ENCODE measurements around the gene ZFPM1. TPM values are rescaled to one million over a fixed set of nuclear protein-coding genes. Genes with fewer than 3 reads are reported as not detected.

The ZFPM1 gene
- total and polyA plus RNA-seq, 2 experiments from 2014 or later, result 0.53 to 2.2 TPM

DNA sequence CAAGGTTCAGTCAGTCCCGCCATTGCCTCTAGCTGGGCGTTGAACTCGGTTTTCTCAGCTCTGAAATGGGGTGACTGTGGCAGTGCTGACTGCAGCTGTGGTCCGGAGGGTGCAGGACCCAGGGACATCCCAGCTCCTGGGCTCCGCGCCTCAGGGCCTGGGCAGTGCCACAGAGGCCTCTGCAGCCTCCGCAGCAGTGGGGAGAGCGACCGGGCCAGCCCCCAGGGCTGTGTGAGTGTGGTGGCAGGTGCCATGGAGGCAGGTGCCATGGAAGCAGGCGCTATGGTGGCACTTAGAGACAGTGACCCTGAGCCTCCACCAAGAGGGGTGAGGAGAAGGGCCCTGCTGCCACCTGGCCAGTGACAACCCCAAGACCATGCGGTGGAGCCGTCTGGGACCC, 39.4 kb upstream of the ZFPM1 start:
- Histone ChIP-seq H2AFZ (no peak overlapping the region), H3K27me3 (ENCODE audit: insufficient read depth) (no peaks in the 10 kb centered on the region), H4K20me1 (replicated peaks; ENCODE audit: insufficient read depth) (no peaks in the 10 kb centered on the region), H3K4me3 (no peak overlapping the region), H3K4me2 (no peak overlapping the region), H3K9me2 (ENCODE audit: insufficient read depth) (no peaks in the 10 kb centered on the region), H3K27ac (ENCODE audit: low read depth) (no peak overlapping the region), H3K79me2 (replicated peaks; ENCODE audit: insufficient read depth) (no peaks in the 10 kb centered on the region), H3K36me3 (ENCODE audit: insufficient read depth) (no peaks in the 10 kb centered on the region), H3F3A (replicated peaks; ENCODE audit: low read depth) (no peaks in the 10 kb centered on the region), H3K4me1 (ENCODE audit: insufficient read depth) (no peaks in the 10 kb centered on the region)
- H3K4me1 Mint-ChIP-seq, result no peaks in the 10 kb centered on the region
- H3K9me3 Mint-ChIP-seq, result no peaks in the 10 kb centered on the region
- TF ChIP-seq, protein P1, sequence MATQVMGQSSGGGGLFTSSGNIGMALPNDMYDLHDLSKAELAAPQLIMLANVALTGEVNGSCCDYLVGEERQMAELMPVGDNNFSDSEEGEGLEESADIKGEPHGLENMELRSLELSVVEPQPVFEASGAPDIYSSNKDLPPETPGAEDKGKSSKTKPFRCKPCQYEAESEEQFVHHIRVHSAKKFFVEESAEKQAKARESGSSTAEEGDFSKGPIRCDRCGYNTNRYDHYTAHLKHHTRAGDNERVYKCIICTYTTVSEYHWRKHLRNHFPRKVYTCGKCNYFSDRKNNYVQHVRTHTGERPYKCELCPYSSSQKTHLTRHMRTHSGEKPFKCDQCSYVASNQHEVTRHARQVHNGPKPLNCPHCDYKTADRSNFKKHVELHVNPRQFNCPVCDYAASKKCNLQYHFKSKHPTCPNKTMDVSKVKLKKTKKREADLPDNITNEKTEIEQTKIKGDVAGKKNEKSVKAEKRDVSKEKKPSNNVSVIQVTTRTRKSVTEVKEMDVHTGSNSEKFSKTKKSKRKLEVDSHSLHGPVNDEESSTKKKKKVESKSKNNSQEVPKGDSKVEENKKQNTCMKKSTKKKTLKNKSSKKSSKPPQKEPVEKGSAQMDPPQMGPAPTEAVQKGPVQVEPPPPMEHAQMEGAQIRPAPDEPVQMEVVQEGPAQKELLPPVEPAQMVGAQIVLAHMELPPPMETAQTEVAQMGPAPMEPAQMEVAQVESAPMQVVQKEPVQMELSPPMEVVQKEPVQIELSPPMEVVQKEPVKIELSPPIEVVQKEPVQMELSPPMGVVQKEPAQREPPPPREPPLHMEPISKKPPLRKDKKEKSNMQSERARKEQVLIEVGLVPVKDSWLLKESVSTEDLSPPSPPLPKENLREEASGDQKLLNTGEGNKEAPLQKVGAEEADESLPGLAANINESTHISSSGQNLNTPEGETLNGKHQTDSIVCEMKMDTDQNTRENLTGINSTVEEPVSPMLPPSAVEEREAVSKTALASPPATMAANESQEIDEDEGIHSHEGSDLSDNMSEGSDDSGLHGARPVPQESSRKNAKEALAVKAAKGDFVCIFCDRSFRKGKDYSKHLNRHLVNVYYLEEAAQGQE (IDR thresholded peaks at IDR 0.05; ENCODE audit: unreplicated experiment), result no peak
- TF ChIP-seq CREB1 (CRISPR knock-in tag; IDR thresholded peaks at IDR 0.05; ENCODE audit: low read depth) (no peak), POLR2AphosphoS5 (IDR thresholded peaks at IDR 0.05; ENCODE audit: low read depth) (no peak), EZH2 (IDR thresholded peaks at IDR 0.05; ENCODE audit: low read depth, unreplicated experiment) (no peak), NANOG (IDR thresholded peaks at IDR 0.05; ENCODE audit: borderline replicate concordance) (no peak), EZH2phosphoT487 (IDR thresholded peaks at IDR 0.05; ENCODE audit: unreplicated experiment) (no peak), STAT1 (IDR thresholded peaks at IDR 0.05; ENCODE audit: unreplicated experiment) (no peak), ZNF114 (CRISPR knock-in tag; IDR thresholded peaks at IDR 0.05) (no peak), ZNF331 (CRISPR knock-in tag; IDR thresholded peaks at IDR 0.05; ENCODE audit: low read depth) (no peak), JUNB (IDR thresholded peaks at IDR 0.05; ENCODE audit: unreplicated experiment) (no peak)
- TF ChIP-seq, protein P2, sequence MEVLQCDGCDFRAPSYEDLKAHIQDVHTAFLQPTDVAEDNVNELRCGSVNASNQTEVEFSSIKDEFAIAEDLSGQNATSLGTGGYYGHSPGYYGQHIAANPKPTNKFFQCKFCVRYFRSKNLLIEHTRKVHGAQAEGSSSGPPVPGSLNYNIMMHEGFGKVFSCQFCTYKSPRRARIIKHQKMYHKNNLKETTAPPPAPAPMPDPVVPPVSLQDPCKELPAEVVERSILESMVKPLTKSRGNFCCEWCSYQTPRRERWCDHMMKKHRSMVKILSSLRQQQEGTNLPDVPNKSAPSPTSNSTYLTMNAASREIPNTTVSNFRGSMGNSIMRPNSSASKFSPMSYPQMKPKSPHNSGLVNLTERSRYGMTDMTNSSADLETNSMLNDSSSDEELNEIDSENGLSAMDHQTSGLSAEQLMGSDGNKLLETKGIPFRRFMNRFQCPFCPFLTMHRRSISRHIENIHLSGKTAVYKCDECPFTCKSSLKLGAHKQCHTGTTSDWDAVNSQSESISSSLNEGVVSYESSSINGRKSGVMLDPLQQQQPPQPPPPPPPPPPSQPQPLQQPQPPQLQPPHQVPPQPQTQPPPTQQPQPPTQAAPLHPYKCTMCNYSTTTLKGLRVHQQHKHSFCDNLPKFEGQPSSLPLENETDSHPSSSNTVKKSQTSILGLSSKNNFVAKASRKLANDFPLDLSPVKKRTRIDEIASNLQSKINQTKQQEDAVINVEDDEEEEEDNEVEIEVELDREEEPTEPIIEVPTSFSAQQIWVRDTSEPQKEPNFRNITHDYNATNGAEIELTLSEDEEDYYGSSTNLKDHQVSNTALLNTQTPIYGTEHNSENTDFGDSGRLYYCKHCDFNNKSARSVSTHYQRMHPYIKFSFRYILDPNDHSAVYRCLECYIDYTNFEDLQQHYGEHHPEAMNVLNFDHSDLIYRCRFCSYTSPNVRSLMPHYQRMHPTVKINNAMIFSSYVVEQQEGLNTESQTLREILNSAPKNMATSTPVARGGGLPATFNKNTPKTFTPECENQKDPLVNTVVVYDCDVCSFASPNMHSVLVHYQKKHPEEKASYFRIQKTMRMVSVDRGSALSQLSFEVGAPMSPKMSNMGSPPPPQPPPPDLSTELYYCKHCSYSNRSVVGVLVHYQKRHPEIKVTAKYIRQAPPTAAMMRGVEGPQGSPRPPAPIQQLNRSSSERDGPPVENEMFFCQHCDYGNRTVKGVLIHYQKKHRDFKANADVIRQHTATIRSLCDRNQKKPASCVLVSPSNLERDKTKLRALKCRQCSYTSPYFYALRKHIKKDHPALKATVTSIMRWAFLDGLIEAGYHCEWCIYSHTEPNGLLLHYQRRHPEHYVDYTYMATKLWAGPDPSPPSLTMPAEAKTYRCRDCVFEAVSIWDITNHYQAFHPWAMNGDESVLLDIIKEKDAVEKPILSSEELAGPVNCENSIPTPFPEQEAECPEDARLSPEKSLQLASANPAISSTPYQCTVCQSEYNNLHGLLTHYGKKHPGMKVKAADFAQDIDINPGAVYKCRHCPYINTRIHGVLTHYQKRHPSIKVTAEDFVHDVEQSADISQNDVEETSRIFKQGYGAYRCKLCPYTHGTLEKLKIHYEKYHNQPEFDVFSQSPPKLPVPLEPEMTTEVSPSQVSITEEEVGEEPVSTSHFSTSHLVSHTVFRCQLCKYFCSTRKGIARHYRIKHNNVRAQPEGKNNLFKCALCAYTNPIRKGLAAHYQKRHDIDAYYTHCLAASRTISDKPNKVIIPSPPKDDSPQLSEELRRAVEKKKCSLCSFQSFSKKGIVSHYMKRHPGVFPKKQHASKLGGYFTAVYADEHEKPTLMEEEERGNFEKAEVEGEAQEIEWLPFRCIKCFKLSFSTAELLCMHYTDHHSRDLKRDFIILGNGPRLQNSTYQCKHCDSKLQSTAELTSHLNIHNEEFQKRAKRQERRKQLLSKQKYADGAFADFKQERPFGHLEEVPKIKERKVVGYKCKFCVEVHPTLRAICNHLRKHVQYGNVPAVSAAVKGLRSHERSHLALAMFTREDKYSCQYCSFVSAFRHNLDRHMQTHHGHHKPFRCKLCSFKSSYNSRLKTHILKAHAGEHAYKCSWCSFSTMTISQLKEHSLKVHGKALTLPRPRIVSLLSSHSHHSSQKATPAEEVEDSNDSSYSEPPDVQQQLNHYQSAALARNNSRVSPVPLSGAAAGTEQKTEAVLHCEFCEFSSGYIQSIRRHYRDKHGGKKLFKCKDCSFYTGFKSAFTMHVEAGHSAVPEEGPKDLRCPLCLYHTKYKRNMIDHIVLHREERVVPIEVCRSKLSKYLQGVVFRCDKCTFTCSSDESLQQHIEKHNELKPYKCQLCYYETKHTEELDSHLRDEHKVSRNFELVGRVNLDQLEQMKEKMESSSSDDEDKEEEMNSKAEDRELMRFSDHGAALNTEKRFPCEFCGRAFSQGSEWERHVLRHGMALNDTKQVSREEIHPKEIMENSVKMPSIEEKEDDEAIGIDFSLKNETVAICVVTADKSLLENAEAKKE (CRISPR knock-in tag; IDR thresholded peaks at IDR 0.05), result no peak
- TF ChIP-seq, protein P3, sequence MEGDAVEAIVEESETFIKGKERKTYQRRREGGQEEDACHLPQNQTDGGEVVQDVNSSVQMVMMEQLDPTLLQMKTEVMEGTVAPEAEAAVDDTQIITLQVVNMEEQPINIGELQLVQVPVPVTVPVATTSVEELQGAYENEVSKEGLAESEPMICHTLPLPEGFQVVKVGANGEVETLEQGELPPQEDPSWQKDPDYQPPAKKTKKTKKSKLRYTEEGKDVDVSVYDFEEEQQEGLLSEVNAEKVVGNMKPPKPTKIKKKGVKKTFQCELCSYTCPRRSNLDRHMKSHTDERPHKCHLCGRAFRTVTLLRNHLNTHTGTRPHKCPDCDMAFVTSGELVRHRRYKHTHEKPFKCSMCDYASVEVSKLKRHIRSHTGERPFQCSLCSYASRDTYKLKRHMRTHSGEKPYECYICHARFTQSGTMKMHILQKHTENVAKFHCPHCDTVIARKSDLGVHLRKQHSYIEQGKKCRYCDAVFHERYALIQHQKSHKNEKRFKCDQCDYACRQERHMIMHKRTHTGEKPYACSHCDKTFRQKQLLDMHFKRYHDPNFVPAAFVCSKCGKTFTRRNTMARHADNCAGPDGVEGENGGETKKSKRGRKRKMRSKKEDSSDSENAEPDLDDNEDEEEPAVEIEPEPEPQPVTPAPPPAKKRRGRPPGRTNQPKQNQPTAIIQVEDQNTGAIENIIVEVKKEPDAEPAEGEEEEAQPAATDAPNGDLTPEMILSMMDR (conservative IDR thresholded peaks at IDR 0.05; ENCODE audit: low read depth in 2 of 2), result no peak
- TF ChIP-seq, protein P4, sequence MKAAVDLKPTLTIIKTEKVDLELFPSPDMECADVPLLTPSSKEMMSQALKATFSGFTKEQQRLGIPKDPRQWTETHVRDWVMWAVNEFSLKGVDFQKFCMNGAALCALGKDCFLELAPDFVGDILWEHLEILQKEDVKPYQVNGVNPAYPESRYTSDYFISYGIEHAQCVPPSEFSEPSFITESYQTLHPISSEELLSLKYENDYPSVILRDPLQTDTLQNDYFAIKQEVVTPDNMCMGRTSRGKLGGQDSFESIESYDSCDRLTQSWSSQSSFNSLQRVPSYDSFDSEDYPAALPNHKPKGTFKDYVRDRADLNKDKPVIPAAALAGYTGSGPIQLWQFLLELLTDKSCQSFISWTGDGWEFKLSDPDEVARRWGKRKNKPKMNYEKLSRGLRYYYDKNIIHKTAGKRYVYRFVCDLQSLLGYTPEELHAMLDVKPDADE (IDR thresholded peaks at IDR 0.05), result no peak
- H3K36me3 Mint-ChIP-seq (ENCODE audit: low read depth), result no peaks in the 10 kb centered on the region
- H3K27me3 Mint-ChIP-seq (ENCODE audit: insufficient read depth, low read depth, poor library complexity), result peaks cover 11% of the 10 kb centered on the region
- H3K27ac Mint-ChIP-seq, result no peak overlapping the region
- DNase-seq (ENCODE audit: low spot score) (no peak), ATAC-seq (no peak)
- H3K4me3 Mint-ChIP-seq, result no peak overlapping the region

Measured in GM23338 (cell line).